GM18861 (cell line): ENCODE data around the gene ZNF423.

ENCODE experiments used
- ATAC-seq: cut with Tn5 transposase; IDR thresholded peaks from one replicate; pipeline ENCODE4 v1.9.1; 2021; ENCODE audit not compliant: unreplicated experiment

The ZNF423 gene

DNA sequence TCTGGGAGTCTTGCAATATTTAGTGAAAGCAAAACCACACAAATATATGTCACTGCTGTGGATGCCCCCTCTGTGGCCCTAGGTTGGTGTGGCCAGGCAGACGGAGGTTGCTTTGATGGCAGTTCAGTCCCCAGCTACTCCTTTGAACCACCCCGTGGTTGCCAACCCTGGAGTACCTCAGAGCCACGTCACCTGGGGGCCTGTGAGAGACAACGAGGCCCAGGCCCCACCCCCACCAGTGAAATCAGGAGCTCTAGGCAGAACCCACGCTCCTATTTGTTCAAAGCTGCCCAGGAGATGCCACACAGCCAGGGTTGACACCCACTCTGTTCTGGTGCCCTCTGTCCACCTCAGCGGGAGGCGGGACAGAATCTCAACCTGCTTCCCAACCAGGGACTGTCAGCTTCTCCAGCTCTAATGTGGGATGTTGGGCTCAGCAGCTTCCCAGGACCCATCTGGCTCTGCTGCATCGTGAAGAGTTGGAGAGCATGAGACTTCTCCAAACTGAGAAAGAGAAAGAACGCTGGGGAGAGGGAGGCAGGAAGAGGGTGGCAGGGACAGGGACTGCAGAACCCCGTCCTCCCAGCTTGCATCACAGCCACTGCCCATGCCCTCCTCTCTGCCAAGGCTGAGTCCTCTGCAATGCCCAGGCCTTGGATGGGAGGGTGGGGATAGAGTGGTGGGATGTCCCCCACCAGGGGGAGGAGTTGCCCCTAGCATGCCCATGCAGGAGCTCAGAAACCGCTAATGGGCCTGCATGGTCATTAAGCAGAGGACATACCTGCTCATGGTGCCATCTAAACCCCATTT, 400.5 kb downstream of the ZNF423 start:
- ATAC-seq = no peak

DNA sequence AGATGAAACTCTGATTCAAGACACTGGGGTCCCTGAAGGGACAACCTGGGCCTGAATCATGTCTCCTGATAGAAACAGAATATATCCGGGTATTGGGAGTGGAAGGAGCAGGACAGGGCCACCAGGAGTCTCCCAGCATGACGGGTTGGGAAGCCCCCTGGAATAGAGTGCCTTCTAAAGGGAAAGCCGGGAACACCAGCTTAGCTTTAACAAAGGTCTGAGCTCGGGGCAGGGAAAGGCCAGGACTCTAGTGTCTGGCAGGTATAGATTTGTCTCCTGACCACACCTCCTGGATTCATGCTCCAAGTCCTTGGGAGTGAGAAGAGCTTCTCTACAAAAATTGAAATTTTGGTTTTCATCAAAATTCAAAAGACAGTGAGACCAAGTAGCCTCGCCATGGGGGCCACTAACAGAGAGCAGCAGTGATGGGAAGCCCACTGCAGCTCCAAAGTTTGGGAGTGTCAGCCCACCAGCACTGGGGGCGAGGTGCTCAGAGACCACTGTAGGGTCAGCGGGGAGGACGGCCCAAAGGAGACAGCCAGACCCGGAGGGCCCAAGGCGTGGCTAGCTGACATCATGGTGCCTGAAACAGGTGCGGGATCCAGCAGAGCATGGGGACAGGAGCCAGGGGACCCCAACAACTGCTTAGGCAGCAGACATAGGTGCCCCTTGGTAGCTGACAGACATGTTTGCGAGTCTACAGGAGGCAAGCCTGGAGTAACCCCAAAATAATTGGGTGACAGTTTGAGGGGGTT, 401.3 kb downstream of the ZNF423 start:
- ATAC-seq = no peak

GRCh38 chr16:49453983-49454382, 401.9 kb downstream of the ZNF423 start:
- ATAC-seq = no peak

DNA sequence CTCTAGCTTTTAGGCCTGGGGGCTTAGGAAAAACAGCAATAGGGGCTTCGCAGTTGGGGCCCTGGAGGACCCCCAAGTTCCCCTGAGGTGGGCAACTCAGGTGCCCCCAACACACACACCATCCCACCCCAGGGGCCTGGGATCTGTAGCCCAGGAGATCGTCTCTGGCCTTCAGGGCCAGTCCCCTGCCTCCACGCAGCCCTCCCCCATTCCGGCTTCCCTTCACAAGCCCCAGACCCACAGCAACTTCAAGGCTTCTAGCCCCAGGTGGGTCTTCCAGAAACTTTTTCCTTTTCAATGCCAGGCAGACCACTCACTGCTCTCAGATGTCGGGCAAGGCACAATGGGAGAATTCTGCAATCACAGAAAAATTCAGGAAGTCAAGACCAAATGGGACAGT, 402.9 kb downstream of the ZNF423 start:
- ATAC-seq = no peak

GRCh38 chr16:49452578-49452977, 403.3 kb downstream of the ZNF423 start:
- no peak for ATAC-seq

DNA sequence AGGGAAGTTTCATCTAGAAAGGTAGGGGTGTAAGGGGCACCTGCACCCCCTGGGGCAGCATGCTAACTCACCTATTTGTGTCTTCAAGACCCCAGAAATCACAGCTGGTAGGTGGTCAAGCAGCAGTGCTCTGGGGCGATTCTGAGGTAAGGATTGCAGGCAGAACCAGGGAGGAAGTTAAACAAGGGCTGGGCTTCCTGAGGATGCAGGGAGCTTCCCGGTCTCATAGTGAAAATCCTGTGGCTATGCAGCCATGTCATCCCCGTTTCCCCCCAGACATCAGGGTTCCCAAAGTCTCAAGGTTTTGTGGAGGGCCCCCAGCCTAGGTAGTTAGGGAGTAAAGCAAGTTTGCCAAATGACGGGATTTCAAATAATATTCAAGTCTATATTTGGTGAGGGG, 403.8 kb downstream of the ZNF423 start:
- no peak for ATAC-seq

- no peak for ATAC-seq
Observed at GRCh38 chr16:49446805-49447204, 409.1 kb downstream of the ZNF423 start.

DNA sequence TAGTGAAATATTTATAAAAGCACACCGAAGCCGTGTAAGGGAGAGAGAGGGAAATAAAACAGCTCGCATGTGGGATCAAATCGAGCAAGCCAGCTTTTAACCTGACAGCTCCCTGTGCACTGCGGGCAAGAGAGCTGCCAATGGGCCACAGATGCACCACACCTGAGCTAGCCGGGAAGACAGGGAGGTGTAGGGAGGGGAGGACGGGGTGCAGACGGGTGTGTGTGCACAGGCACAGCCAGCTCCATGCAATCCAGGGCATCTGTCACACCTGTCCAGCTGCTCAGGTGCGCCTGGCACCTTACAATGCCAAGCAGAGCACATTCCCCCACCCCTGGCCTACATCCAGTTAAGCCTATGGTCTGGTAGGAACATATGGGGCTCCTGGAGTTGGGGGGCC, 412.3 kb downstream of the ZNF423 start:
- ATAC-seq = no peak

DNA sequence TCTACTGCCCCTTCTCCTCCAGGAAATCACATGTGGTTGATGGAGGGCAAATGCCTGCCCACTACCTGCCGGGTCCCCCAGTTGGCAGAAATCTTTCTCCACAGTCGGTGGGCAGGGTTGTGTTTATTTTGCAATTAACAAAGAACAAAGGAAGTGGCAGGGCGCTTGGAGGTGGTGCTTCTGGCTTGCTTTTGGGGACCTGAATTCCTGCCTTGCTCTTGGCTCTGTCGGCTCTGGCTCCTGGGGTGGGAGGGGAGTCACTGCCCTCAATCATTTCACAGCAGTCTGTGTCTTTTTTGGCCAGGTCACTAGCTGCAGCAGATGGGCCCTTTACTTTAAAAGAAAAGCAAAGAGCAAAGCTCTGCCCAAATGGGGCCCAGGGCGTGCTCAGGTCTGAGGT, 413.1 kb downstream of the ZNF423 start:
- no peak for ATAC-seq

DNA sequence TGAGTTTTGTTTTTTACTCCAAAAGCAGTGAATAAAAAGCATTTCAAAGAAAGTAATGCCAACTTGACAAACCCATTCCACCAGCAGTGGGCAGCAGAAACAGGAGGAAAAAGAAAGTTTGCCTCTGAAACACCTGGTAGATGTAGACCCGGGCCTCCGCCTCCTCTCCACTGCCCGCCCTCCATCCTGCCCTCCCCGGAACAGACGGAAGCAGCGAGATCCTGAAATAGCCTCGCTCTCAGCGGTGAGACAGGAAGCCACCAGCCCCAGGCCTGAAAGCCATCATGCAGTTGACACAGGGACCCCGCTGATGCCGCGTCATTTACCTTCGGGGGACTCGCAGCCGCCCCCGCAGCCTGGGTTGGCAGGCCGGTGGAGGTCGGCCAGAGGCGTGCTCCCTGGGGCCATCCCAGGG, 414.5 kb downstream of the ZNF423 start:
- ATAC-seq = peak; percentile 85

DNA sequence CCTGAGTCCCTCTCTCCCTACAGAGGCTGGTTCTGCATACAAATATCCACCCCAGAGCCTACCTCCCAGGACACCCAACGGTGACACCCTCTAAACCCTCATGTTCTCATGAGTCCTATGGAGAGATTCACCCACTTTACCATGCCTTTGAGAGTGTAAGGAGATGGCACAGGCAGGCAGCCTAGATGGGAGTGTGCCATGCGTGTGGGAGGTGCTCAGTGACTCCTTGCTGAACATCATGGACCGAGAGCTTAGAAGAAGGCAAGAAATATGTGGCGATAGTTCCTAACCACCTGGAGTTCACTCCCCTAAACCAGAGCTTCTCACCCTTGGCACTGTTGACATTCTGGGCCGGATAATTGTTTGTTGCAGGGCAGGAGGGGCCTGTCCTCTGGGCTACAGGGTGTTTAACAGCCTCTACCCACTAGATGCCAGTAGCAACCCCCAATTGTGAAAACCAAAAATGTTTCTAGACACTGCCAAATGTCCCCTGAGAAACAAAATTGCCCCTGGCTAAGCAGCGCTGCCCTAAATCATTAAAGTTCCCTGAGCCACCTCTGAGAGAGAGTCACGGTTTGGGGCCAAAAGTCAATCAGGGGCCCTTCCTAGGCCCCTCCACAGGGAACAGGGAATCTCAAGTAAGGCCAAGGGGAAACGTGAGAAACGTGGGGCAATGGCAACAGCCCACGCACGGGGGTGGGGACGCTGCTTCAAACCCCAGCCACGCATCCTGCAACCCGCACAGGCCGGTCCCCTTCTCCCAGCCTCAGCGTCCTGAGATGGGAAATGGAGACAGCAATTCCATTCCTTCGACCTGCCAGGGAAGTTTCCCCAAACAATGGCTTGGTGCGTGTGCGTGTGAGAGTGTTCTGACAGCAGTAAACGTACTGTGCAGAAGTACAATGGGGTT, 415.5 kb downstream of the ZNF423 start:
- no peak for ATAC-seq

- no peak for ATAC-seq
Observed at GRCh38 chr16:49439676-49440075, 416.2 kb downstream of the ZNF423 start.

GRCh38 chr16:49439050-49439449, 416.9 kb downstream of the ZNF423 start:
- no peak for ATAC-seq
